ENCODE results near the gene MAP3K9.

DNA sequence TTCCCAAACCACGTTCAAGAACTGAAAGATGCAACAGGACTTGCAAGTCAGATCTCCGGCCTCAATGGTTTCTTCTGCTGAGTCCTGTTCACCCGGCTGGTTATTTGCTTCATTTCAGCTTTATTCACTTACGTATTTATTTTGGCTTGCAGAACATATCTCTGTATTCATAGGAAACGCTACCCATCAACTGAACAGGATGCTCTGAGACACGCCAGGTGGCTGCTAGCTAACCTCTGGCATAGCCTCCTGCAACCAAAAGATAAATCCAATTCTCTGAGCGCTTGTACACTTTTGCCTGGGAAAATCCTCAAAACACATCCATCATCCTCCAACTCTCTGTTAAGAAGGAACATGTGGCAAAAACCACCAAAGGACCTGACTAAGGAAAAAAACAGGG is 17.3 kb downstream of the MAP3K9 start:
- TF ChIP-seq, protein P1, sequence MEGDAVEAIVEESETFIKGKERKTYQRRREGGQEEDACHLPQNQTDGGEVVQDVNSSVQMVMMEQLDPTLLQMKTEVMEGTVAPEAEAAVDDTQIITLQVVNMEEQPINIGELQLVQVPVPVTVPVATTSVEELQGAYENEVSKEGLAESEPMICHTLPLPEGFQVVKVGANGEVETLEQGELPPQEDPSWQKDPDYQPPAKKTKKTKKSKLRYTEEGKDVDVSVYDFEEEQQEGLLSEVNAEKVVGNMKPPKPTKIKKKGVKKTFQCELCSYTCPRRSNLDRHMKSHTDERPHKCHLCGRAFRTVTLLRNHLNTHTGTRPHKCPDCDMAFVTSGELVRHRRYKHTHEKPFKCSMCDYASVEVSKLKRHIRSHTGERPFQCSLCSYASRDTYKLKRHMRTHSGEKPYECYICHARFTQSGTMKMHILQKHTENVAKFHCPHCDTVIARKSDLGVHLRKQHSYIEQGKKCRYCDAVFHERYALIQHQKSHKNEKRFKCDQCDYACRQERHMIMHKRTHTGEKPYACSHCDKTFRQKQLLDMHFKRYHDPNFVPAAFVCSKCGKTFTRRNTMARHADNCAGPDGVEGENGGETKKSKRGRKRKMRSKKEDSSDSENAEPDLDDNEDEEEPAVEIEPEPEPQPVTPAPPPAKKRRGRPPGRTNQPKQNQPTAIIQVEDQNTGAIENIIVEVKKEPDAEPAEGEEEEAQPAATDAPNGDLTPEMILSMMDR (IDR thresholded peaks at IDR 0.05) = no peak
- TF ChIP-seq POLR2AphosphoS5 (IDR thresholded peaks at IDR 0.05) = no peak
- TF ChIP-seq EP300 (IDR thresholded peaks at IDR 0.05) = no peak

Measured in suprapubic skin (tissue), 4 donors.